Epithelial cell of esophagus (primary cell): ENCODE measurements around the gene CLSTN2.

Experiments used
- DNase-seq: peaks from one replicate; pipeline ENCODE4 v3.0.0; 2010; ENCODE audit warnings: low read depth
- H3K4me3 ChIP-seq: 2 replicates; pipeline ENCODE4 v1.5.1; 2011; ENCODE audit warnings: mild to moderate bottlenecking, low read length, control low read depth
- TF ChIP-seq, protein P1 (sequence below): IDR thresholded peaks from 2 replicates; pipeline ENCODE4 v1.5.1; 2011; ENCODE audit warnings: low read depth, mild to moderate bottlenecking, low read length, control low read depth, inconsistent platforms; ENCODE audit not compliant: insufficient read depth; ENCODE audit errors: missing control alignments

Gene CLSTN2

DNA sequence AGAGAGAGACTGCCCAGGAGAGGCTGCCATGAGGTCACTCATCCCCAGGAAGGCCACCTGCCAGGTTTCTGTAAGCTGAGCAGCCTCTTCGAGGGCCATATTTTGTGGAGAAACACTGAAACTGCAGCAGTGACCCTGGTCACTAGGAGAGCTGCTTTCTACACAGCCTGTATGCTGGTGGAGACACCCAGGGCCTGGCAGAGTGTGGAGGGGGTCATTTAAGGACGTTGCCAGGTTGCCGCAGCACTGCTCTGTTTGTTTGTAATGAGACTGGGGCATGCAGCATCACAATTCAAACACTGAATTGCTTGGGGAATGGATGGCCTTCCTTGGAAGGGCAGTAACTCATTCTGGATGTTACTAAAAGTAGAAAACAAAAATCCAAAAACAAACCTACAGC is 638.0 kb downstream of the CLSTN2 start:
- H3K4me3 ChIP-seq, result no peak overlapping the region
- no peak for DNase-seq
- TF ChIP-seq, protein P1, sequence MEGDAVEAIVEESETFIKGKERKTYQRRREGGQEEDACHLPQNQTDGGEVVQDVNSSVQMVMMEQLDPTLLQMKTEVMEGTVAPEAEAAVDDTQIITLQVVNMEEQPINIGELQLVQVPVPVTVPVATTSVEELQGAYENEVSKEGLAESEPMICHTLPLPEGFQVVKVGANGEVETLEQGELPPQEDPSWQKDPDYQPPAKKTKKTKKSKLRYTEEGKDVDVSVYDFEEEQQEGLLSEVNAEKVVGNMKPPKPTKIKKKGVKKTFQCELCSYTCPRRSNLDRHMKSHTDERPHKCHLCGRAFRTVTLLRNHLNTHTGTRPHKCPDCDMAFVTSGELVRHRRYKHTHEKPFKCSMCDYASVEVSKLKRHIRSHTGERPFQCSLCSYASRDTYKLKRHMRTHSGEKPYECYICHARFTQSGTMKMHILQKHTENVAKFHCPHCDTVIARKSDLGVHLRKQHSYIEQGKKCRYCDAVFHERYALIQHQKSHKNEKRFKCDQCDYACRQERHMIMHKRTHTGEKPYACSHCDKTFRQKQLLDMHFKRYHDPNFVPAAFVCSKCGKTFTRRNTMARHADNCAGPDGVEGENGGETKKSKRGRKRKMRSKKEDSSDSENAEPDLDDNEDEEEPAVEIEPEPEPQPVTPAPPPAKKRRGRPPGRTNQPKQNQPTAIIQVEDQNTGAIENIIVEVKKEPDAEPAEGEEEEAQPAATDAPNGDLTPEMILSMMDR, result no peak

DNA sequence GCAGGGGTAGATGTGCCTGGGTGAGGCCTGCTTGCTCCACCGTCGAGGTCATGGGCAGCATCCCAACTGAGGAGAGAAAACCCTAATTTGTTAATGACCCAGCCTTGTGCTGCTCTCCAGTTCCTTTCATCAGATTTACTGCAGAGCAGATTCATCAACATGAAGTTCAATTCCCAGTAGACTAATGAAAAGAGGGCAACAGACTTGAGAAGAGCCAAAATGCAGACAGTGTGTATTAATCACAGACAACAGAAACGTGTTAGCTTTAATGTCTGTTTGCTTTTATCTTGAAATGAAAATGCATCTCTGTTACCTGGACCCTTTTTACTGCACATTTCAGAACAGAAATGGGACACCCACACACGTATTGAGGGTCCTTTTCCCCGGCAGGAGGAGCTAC is 639.4 kb downstream of the CLSTN2 start:
- no peak for DNase-seq
- H3K4me3 ChIP-seq, result no peak overlapping the region
- TF ChIP-seq, protein P1, result no peak

DNA sequence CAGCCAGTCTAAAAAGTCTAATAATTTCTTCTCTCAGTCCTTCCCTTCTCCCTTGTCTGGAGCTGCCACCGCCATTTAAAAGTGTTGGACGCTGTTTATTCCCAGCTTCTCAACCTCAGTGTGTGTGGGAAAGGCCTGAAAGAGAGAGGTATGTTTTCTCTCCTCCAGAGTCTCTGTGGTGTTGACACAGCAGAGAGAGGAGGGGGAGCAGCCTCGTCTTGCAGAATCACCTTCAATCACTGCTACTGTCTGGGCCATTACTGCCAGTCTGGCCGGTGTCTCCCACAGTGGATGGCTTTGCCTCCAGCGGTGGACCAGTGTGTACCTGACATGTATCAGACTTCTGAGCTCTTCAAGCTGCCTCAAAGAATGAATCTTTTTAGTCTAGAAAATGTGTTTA is 641.5 kb downstream of the CLSTN2 start:
- TF ChIP-seq, protein P1, result no peak
- no peak overlapping the region for H3K4me3 ChIP-seq
- DNase-seq, result no peak

DNA sequence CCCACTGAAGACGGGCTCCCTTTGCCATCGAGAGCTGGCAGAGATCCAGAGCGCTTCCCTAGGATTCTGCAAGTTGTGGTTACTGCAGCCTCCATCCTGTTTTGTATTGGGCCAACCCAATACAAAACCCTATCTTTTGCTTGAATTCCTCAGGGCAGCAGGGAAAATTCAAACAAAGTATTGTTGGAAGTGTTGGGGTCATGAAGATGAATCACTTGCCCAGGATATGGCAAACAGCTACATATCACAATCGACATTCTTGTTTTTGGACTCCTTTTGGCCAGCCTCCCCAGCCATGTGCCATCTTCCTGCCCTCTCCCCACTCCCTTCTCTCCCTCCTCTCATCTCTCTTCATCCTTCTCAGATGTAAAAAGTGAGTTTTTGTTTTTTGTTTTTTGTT is 642.9 kb downstream of the CLSTN2 start:
- H3K4me3 ChIP-seq, result no peak overlapping the region
- TF ChIP-seq, protein P1, result no peak
- no peak for DNase-seq

DNA sequence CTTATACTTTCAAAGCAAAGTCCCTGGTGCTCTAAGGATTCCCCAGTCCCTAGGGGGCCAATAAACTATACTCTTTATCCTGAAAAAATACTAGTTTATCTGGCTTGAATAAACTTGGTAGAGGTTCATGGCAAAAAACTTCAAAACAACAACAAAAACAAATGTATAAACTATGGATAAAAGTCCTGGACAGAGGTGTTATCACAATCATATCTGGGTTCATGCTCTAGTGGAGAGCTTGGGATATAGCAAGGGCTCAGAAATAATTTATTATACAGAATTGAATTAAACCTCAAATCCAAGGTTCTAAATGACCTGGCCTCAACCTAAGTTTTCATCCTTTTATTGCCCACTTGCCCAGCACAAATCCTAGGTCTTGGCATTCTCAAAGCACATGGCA is 644.3 kb downstream of the CLSTN2 start:
- TF ChIP-seq, protein P1, result no peak
- H3K4me3 ChIP-seq, result no peak overlapping the region
- DNase-seq, result no peak

DNA sequence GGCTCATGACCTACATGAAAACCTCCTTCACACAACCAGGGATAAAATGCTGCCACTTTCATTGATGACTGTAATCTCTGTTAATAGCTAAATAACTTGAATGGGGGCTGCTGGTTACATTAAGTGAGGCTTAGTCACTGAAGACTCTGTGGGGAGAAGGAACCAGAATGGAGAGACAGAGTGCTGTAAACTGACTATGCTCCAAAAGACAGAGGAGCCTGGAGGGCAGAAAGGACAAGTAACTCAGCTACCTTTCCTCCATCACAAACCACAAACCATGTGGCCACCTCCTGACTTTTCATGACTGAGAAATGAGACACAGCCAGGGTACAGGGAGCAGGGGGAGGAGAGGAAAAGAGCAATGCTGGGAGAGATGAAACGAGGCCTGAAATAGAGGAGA is 645.8 kb downstream of the CLSTN2 start:
- TF ChIP-seq, protein P1, result no peak
- no peak overlapping the region for H3K4me3 ChIP-seq
- peak; percentile 38 for DNase-seq

DNA sequence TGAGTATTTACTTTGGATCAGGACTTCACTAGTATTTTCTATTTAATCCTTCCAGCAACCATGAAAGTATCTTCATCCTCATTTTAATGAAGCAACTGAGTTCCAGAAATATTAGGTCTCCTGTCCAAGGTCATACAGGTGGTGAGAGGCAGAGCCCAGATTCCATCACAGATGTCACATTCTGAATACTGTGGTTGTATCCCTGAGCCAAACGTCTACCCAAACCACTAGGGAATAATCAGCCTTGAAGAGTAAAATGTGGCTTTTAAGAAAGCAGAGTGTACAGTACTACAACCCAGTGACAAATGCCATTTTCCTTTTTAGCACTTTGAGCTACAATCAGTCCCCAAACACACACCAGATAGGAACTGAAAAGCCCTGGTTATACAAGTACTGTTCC is 649.6 kb downstream of the CLSTN2 start:
- H3K4me3 ChIP-seq, result no peak overlapping the region
- DNase-seq, result no peak
- TF ChIP-seq, protein P1, result no peak
